Heart left ventricle (tissue), 13 donors: ENCODE measurements around the gene ADH1C.

Source experiments
- POLR2A ChIP-seq, 2 donors: fragments of 450-650 bp; IDR thresholded peaks; one replicate each; pipeline ENCODE4 v1.6.1; 2017; ENCODE audit warnings: antibody characterized with exemption in 2 of 2, mild to moderate bottlenecking in 2 of 2, moderate library complexity in 2 of 2
- TF ChIP-seq, protein P1 (sequence below), 12 donors: fragments of 200-600 bp; sonication (generic) in 4 of 12; IDR thresholded peaks; one replicate each; pipeline versions ENCODE4 v1.5.0 to v1.8.0; 2018 to 2022; ENCODE audit warnings: antibody characterized with exemption in 12 of 12, mild to moderate bottlenecking in 5 of 12
- donor health status: ischemic (EF 13 %, LVEDD 7.1; RV severe dilation, severe dysfunction).
- donor health status: DM: no; HTN: yes; CAD: no.
- donor health status: DM: no; HTN: no; CAD: no.
- donor health status: ischemic (EF 25% LVEDD 6.9; RV normal size, moderate dysfunction).
- donor health status: ischemic (EF 25% LVEDD 5.7; RV mildly dilated, moderate dysfunction).
- donor health status: ischemic (EF 35%, LVEDD 5.7; RV mildly dilated, moderate dysfunction).
- donor health status: nonischemic (EF 11% LVEDD 7.7; RV severe dilation, severe dysfunction).
- donor health status: DM: yes; HTN: yes; CAD: no.
- donor health status: PGD.
- donor health status: ischemic (EF 29% LVEDD 5.4; RV normal size, mild dysfunction).
- donor health status: nonischemic (EF 23%, LVEDD 6.1; RV moderate dilation, normal function).

DNA sequence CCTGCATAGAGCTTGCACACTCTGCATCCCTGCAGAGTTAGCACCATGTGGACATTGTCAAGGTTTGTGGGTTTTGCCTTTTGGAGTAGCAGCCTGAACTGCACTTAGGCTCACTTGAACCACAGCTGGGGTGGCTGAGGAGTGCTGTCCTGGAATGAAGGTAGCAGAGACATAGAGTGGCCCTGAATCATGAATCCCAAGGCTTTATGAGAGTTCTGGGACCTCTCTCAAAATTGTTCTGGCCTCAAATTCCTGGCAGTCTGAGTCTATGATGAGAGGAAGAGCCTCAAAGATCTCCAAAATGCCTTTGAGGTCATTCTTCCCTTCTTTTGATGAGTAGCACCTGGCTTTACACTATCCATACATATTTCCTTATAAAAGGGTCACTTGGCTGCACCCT, 37.1 kb upstream of the ADH1C start:
- TF ChIP-seq, protein P1, sequence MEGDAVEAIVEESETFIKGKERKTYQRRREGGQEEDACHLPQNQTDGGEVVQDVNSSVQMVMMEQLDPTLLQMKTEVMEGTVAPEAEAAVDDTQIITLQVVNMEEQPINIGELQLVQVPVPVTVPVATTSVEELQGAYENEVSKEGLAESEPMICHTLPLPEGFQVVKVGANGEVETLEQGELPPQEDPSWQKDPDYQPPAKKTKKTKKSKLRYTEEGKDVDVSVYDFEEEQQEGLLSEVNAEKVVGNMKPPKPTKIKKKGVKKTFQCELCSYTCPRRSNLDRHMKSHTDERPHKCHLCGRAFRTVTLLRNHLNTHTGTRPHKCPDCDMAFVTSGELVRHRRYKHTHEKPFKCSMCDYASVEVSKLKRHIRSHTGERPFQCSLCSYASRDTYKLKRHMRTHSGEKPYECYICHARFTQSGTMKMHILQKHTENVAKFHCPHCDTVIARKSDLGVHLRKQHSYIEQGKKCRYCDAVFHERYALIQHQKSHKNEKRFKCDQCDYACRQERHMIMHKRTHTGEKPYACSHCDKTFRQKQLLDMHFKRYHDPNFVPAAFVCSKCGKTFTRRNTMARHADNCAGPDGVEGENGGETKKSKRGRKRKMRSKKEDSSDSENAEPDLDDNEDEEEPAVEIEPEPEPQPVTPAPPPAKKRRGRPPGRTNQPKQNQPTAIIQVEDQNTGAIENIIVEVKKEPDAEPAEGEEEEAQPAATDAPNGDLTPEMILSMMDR (IDR thresholded peaks at IDR 0.05) = no peak
- no peak for TF ChIP-seq POLR2A (IDR thresholded peaks at IDR 0.05)
